GM18505 (cell line): ENCODE data around the gene ESPN.
"Not testable (repeated sequence)": the region's sequence is repeated elsewhere in the genome, so short reads cannot be mapped to it uniquely, and the experiment has no call there.

Experiments
- ATAC-seq: cut with Tn5 transposase; IDR thresholded peaks from one replicate; pipeline ENCODE4 v1.9.1; 2021; ENCODE audit not compliant: unreplicated experiment
- POLR2A ChIP-seq: IDR thresholded peaks from 4 replicates; pipeline ENCODE4 v1.6.1; 2011; ENCODE audit warnings: borderline replicate concordance; ENCODE audit not compliant: insufficient read depth, insufficient read length; ENCODE audit errors: extremely low read depth

ESPN gene

DNA sequence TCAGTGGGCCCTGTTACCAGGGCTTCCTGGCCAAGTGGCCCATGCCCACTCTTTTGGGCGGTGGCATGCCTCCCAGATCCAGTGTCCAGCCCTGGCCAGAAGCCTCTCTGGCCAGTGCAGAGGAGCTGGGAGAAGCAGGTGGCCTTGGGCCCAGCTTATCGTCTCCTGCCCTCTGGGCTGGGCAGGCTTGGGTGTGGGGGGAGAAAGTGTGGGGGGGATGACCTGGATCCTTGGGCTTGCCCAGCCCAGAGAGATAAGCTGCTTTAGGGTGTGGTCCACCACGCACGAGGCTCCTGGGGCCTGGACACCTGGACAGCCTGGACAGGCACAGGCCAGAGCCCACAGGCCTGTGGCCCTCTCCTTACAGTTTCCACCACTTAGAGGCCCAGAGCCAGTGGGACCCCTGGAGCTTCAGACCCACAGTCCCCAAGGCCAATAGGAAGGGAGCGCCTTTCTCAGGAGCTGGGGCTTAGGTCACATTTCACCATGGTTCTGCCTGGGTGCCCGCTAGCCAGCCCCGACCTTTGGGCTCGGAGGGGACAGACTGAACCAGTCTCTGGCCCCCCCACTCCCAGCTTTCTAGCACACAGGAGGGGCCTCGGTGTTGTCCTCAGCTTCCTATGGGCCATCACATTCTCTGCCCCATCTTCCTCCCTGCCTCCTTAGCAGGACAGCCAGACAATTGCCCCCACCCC lies 1.8 kb downstream of the ESPN start:
- ATAC-seq: no peak
- no peak for TF ChIP-seq POLR2A

DNA sequence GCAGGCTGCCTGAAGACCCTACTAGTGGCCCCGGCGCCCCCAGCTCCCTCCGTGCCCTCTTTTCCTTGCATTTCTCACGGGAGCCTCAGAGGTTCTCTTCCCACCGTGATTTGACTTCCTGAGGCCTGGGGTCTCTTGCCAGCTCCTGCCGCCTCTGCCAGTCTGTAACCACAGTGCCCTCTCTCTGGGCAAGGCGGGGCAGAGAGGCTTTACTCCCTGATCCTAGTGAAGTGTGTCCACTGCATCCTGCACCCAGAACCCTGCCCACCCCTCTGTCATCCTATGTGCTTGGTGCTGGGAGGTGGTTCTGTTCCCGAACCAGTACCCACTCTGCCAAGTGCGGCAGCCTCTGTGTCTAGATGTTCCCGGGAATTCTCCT lies 2.4 kb downstream of the ESPN start:
- no peak for TF ChIP-seq POLR2A
- no peak for ATAC-seq

DNA sequence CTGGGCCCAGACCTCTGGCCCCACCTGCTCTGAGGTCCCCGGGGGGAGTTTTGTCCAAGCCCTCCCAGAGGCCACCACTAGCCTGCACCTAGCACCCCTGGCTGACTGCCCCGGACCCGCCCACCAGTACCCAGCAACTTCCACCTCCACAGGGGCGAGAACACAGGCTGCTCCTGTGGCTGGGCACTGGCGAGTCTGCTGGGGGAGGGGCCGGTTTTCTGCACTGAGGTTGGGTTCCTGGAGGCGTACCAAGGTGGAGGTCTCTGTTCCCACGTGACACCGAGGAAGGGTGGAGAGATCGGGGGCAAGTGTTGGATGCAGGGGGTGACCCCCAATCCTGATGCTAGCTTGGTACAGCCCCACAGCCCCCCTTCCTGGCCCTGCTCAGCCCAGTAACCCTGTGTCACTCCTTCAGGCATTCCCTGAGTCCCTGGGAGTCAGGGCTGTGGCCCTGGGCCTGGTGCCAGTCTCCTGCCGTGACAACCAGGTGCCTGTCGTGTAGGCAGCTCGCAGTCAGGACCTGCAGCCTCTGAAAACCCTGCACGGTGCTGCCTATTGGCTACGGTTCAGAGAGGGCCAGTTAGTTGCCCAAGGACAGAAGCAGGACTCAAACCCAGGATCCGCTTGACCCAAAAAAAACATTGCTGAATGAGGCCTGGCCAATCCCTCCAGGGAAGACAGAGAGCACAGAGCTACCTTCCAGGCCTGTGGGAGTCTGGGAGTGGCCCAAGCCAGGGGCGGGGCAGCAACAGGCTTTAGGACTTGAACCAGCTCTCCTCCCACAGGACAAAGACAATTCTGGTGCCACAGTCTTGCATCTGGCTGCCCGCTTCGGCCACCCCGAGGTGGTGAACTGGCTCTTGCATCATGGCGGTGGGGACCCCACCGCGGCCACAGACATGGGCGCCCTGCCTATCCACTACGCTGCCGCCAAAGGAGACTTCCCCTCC lies 3.1 kb downstream of the ESPN start:
- TF ChIP-seq POLR2A: no peak
- no peak for ATAC-seq

DNA sequence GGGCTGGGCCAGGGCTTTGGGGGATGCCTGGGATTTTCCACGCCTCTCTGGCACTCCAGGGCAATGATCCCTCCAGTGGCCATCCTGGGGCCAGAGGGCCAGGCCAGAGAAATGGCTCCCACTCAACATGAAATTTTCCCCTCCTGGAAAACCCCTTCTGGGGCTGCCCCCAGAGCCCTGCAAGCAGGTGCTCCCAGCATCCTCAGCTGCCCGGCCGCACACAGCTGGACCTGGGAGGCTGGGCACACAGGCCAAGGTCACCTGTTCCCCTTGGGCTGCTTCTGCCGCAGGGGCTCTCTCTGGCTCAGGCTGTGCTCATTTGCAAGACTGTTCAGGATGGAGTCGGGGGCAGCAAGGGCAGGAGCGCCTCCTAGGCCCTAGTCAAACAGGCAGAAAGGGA lies 3.9 kb downstream of the ESPN start:
- not testable (repeated sequence) for ATAC-seq

DNA sequence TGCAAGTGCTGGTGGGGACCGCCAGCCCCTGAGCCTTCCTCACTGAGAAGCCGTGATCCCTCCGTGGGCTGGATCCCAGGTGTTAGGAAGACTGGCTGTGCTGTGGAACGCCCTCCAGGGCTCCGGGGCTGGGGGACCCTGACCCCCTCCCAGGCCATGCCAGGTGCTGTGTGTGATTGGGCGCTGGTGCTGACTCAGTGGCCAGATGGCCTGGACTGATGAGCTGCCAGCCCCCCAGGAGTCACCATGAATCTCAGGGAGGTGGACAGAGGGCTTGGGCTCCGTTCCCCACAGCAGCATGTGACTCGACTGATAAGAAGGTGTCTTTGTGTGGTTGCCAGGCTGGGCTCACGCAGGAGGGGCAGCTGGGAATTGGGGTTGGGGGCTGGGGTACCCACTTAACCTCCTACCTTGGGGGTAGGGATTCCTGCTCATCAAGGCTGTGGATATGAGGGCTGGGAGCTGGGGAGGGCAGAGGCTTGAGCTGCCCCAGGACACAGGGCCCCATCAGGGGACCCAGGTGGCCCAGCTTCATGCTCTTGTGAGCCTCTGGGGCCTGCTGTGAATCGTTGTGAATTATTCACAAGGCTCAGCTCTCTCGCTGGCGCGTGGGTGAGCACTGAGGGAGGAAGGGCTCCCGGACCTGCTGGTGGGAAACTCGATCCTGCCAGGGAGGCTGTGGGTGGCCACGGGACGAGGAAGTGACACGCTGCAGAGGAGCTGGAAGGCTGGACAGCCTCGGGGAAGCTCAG lies 5.3 kb downstream of the ESPN start:
- ATAC-seq: not testable (repeated sequence)

DNA sequence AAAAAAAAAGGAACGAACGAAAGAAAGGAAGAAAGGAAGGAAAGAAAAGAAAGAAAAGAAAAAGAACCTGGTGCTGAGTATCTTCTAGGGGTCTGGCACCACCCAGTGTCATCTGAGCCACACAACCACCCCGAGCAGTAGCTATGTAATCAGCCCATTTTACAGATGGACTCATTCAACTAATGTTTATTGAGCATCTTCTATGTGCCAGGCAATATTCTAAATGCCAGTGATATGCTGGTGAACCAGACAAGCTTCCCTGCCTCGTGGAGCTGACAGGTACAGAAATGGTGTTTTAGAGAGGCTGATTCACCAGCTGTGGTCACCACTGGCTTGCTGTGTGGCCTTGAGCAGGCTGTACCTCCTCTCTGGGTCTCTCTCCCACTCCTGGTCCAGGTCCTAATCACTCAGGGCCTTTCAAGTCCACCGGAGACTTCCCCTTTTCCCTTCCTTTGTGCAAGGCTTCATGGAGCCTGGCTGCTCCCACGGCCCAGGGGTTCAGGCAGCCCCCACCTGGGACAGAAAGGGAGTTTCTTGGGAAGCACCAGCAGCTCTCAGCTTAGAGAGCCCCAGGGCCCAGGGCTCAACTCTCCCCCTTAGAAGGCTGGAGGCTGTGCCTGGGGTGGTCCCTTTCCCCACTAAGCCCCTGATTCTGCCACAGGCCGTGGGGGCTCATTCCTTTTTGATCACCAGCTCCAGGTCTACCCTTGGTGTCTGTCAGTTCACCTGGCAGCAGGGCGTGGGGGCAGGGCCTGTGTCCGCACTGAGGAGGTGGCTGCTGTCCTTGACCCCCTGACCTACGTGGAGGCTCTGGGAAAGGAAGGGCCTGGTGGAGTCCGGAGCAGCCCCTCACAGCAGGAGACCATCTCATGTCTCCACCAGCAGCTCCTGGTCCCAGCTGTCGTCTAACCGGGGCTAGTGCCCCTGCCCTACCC lies 7.3 kb downstream of the ESPN start:
- ATAC-seq: not testable (repeated sequence)

DNA sequence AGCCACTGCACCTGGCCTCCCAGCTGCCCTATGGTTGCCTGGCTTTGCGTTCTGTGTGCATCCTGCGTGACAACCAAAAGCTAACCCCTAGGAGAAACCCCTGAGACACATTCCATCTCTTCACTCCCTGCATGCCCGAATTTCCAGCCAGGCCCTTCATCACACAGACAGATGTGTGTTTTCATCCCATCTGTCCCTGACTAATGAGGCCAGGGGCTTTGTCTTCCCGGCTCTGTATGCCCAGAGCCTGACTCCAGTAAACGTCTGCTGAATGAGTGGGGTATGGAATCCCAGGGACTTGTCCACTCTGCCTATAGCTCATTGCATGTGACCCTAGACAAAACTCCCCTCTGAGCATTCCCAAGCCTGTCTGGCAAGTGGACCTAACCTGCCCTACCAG lies 9.6 kb downstream of the ESPN start:
- no peak for ATAC-seq
- TF ChIP-seq POLR2A: no peak

DNA sequence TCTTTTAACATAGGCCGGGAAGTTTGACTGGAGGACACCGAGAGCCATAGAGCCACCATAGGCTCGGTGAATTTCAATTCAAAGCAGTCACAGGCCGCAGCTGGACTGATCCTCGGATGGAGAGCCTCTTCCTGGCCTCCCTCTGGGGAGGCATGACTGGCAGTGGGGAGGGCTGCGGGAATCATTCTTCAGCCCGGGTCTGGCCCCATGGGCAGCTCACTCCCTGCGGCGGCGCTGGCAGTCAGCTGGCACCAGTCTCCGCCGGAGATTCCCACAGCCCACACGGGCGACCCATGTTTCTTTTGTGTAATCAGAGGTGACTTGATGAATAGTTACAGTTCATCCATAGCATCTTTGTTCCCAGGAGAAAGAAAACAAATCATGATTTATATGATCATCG lies 10.6 kb downstream of the ESPN start:
- TF ChIP-seq POLR2A: no peak
- ATAC-seq: no peak

DNA sequence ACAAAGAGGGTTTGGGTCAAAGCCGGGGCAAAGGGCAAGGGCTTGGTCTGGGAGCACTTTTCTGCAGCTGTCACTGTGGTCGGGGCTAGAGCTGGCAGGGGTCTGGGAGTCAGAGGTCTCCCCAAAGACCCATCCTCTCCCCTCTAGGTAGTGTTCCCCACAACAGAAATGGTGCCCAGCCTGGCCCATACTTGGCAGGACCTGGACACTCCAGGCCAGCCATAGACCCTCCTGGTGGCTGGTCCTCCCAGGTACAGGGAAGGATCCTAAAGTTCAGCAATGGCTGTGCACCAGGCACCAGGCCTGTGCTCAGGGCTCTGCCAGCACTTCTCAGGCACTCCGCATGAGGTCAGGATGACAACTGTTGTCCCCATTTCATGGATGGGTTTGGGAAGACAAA lies 11.0 kb downstream of the ESPN start:
- ATAC-seq: no peak
- TF ChIP-seq POLR2A: no peak

DNA sequence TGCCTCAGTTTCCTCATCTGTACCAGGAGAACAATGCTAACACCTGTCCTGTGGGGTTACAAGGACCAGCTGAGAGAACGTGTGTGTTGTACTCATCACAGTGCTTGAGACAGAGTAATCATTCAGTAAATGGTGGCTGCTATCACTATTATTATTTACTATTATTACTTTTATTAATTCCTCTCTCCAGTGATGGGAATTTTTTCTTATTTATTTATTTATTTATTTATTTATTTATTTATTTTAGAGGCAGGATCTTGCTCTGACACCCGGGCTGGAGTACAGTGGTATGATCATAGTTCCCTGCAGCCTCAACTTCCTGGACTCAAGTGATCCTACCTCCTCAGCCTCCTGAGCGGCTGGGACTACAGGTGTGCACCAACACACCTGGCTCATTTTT lies 11.7 kb downstream of the ESPN start:
- ATAC-seq: not testable (repeated sequence)

DNA sequence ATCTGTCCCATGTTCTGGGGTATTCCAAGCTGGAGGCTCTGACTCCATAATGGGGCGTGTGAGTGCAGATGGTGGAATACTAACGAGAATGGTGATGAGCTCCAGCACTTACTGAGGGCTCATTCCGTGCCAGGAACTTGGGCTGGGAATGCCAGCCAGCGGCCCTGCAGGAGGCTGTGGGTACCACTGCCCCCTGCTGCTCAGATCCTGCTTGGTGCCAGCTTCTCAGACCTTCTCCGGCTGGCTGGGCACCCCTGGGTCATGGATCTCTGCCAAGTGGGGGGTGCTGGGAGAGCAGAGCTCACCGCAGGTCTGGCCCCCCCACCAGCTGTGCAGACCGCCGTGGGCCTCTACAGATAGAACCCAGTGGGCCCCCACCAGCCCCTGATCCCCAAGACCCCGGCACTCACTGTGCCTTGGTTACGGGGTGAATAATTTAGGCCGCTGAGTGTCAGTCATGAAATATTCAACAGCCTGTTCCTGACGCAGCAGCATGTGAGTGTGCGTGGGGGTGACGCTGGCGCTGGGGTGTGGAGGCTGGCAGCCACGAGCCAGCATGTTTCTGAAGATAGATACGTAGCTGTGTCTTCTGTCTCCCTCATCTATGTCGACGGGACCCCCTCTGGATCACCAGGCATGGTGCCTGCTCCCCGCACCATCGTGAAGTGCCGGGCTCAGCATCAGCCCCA lies 12.6 kb downstream of the ESPN start:
- ATAC-seq: not testable (repeated sequence)

DNA sequence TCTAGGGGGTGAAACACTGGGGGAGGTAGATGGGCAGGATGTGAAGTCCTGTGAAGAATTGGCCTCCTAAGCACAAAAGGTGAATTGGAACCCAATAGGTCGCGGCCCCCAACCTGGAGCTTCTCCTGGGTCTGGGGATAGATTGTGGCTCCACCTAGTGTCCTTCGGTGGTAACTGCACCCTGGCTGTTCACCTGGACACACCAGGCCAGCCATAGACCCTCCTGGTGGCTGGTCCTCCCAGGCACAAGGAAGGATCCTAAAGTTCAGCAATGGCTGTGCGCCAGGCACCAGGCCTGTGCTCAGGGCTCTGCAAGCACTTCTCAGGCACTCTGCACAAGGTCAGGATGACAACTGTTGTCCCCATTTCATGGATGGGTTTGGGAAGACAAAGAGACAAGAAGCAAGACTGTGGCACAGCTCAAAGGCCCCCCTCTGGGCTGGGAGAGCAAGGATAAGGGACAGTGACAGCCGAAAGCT lies 13.5 kb downstream of the ESPN start:
- no peak for ATAC-seq

More for the DNA sequence above, 13.5 kb downstream of the ESPN start:
- TF ChIP-seq POLR2A: no peak
